HT-29 (cell line): ENCODE data around the gene AMACR. TPM values are rescaled to one million over a fixed set of nuclear protein-coding genes. Genes with fewer than 3 reads are reported as not detected.
"Not testable (repeated sequence)": the region's sequence is repeated elsewhere in the genome, so short reads cannot be mapped to it uniquely, and the experiment has no call there.

Source experiments
- DNase-seq: peaks from one replicate; pipeline ENCODE4 v3.0.0-alpha.2; 2015; ENCODE audit warnings: low spot score
- total RNA-seq: library from RNA; depleted of rRNA; stranded (reverse); fragments of >200 nt; shearing (Covaris generic); gene quantifications from 2 replicates; pipeline ENCODE4 v1.2.3, GENCODE V29; 2014

The AMACR gene
- total RNA-seq, 1 experiment from 2014 or later, result 11.0 TPM

- DNase-seq, result peak; percentile 58
Observed at GRCh38 chr5:33969572-33970452, 38.0 kb downstream of the AMACR start.

GRCh38 chr5:33968211-33969005 is 39.4 kb downstream of the AMACR start:
- no peak for DNase-seq

GRCh38 chr5:33966805-33967204 is 41.0 kb downstream of the AMACR start:
- no peak for DNase-seq

GRCh38 chr5:33964132-33964700 is 43.6 kb downstream of the AMACR start:
- DNase-seq, result no peak

GRCh38 chr5:33958176-33958575 is 49.7 kb downstream of the AMACR start:
- DNase-seq, result no peak

GRCh38 chr5:33957577-33958150 is 50.2 kb downstream of the AMACR start:
- no peak for DNase-seq

GRCh38 chr5:33952175-33952574 is 55.7 kb downstream of the AMACR start:
- not testable (repeated sequence) for DNase-seq

GRCh38 chr5:33944543-33945132 is 63.2 kb downstream of the AMACR start:
- no peak for DNase-seq

GRCh38 chr5:33941090-33941489 is 66.8 kb downstream of the AMACR start:
- DNase-seq, result no peak

GRCh38 chr5:33939556-33940262 is 68.1 kb downstream of the AMACR start:
- DNase-seq, result no peak

- DNase-seq, result no peak
Observed at GRCh38 chr5:33938881-33939280, 69.0 kb downstream of the AMACR start.

- no peak for DNase-seq
Observed at GRCh38 chr5:33938507-33938796, 69.4 kb downstream of the AMACR start.

- DNase-seq, result no peak
Observed at GRCh38 chr5:33937707-33938506, 69.9 kb downstream of the AMACR start.

- no peak for DNase-seq
Observed at GRCh38 chr5:33937017-33937706, 70.7 kb downstream of the AMACR start.

GRCh38 chr5:33936381-33937016 is 71.4 kb downstream of the AMACR start, which contains the start of gene RXFP3:
TSS of gene RXFP3 (plus strand) at chr5:33936386. CDS start at chr5:33936741, 355 bp downstream.
- DNase-seq, result no peak
